GM10266 (cell line): ENCODE data around the gene PRKACG.
"Not testable (repeated sequence)": the region's sequence is repeated elsewhere in the genome, so short reads cannot be mapped to it uniquely, and the experiment has no call there.

Experiments used
- DNase-seq: peaks from one replicate; pipeline ENCODE4 v3.0.0; 2012; ENCODE audit errors: extremely low spot score
- TF ChIP-seq, protein P1 (sequence below): IDR thresholded peaks from 2 replicates; pipeline ENCODE4 v1.5.1; 2012; ENCODE audit warnings: mild to moderate bottlenecking, low read depth; ENCODE audit not compliant: control insufficient read depth, insufficient read depth; ENCODE audit errors: missing control alignments

The PRKACG gene

DNA sequence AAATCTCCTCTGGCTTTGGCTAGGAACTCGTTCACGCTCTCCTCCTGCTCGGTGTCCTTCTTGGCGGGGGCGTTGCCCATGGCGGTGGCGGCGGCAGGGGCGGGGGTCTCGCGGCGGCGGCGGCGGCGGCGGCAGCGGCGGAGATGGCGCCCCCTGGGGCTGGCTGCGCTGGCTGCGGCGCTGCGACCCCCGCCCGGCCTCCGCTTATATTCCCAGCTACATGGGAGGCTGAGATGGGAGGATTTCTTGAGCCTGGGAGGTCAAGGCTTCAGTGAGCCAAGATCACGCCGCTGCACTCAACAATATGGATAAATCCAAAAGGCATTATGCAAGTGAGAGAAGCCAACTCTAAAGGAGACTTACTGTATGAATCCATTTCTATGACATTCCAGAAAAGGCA is at the start of gene PRKACG:
TSS of gene PRKACG (minus strand) at position 101 of the 400 bp plus-strand sequence. CDS start at position 80, 21 bp downstream.
- DNase-seq = no peak

DNA sequence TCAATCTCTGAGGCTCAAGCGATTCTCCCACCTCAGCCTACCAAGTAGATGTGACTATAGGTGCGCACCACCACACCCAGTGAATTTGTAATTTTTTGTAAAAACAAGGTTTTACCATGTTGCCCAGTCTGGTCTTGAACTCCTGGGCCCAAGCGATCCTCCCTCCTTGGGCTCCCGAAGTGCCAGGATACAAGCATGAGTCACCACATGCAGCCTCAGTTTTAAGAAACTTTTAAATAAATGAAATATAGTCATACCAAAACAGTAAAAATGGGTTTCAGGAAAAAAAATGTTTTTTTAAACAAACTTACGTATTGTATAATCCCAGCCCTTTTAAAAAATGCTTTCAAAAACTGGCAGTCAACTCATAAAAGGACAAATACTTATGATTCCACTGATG is 48.3 kb upstream of the PRKACG start:
- no peak for DNase-seq
- TF ChIP-seq, protein P1, sequence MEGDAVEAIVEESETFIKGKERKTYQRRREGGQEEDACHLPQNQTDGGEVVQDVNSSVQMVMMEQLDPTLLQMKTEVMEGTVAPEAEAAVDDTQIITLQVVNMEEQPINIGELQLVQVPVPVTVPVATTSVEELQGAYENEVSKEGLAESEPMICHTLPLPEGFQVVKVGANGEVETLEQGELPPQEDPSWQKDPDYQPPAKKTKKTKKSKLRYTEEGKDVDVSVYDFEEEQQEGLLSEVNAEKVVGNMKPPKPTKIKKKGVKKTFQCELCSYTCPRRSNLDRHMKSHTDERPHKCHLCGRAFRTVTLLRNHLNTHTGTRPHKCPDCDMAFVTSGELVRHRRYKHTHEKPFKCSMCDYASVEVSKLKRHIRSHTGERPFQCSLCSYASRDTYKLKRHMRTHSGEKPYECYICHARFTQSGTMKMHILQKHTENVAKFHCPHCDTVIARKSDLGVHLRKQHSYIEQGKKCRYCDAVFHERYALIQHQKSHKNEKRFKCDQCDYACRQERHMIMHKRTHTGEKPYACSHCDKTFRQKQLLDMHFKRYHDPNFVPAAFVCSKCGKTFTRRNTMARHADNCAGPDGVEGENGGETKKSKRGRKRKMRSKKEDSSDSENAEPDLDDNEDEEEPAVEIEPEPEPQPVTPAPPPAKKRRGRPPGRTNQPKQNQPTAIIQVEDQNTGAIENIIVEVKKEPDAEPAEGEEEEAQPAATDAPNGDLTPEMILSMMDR = no peak

More for the DNA sequence above, at the start of gene PRKACG:
- TF ChIP-seq, protein P1 = no peak

DNA sequence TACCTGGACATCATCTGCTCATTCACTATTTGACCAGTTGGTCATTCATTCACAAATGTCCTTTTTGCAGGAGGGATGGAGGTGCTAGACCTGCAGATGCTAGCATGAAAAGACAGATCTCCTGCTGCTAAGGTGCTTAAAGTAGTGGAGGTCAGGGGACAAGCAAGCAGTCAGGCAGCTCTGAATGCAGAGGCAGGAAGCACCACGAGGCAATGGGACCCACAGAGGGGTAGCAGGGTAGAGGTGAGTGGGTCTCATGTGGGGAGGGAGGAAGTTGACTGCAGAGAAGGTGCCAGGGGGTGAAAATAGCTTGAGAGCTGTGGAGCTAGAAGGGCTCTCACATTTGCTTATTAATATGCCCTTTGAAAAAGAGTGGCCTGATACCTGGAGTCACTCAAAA is 46.9 kb upstream of the PRKACG start:
- DNase-seq = no peak
- TF ChIP-seq, protein P1 = no peak

DNA sequence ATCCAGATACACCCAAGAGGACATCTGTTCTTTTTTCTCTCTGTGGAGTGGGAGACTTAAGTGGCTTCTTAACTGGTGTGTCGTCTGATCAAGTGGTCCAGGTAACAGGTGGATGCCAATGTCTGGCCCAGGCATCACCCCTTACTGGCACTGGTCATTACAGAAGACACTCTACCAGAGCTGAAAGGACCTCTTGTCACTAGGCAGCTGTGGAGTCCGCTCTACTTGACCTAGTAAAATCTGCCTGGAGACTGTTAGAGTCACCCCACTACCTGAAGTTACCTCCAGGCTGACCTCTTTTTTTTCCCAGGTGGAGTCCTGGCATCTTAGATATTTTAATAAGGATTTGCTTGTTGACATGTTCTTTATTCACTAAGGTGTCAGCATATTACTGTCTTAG is 44.2 kb upstream of the PRKACG start:
- TF ChIP-seq, protein P1 = no peak
- DNase-seq = no peak

DNA sequence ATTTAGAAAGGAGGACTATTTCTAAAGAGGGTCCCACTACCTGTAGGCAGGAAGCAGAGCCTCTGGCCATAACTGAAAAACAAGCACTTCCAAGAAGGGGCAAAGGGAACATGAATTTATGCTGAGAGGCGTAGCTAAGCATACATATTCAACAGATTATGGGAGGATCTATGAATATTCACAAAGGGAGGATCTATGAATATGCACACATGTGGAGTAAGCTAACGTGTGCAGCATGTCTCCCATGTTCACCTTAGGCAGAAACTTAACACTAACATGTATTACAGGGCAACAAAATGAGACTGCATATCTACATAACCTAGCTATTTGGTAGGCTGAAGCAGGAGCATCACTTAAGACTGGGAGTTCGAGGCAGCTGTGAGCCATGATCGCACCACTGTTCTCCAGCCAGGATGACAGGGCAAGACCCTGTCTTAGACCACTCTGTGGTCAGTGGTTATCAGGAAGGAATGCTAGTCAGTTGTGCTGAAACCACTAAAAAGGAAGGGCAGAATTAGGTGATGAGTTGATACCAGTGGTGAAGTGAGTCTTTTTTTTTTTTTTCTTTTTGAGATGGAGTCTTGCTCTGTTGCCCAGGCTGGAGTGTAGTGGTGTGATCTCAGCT is 42.4 kb upstream of the PRKACG start:
- no peak for DNase-seq
- TF ChIP-seq, protein P1 = no peak

DNA sequence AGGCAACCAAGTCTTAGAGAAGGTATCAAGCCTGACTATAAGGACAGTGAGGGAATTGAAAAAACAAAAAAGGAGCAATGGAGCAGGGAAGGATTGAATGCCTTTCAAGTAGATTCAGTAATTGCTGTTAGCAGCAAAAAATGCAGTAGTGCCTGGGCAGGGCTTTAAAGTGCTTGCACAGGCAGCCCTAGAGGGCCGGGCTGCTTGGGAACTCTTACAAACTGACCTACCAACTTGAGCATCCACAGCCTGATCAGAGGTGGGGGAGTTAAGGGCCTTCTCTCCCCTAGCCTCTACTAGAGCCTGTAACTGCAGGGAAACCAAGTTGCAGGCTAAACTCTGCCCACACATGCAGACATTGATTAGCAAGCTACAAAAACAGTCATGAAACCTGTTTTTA is 41.1 kb upstream of the PRKACG start:
- TF ChIP-seq, protein P1 = no peak
- DNase-seq = no peak

DNA sequence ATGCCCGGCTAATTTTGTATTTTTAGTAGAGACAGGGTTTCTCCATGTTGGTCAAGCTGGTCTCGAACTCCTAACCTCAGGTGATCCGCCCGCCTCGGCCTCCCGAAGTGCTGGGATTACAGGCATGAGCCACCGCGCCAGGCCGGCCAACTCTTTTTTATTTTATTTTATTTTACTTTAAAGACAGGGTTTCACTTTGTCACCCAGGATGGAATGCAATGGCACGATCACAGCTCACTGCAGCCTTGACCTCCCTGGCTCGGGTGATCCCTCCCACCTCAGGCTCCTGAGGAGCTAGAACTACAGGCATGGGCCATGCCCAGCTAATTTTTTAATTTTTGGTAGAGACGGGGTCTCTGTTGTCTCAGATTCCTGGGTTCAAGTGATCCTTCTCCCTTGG is 37.0 kb upstream of the PRKACG start:
- DNase-seq = not testable (repeated sequence)

DNA sequence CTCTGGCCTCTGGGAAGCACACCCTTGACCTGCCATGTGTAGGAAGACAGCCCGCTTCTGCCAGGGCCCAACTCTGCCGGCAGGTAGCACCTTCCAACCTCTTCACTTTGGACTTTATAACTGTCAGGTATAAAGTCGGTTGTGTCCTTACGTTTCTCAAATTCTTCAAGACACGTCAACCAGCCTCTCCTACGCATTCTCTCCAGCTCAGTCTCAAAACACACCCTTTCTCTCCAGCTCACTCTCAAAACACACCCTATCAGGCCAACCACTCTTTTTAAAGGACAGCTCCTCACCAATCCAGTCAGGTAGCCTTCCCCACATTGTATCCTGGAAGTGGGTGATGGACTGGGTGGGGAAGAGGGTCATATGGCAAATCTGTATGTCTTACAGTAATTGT is 35.2 kb upstream of the PRKACG start:
- TF ChIP-seq, protein P1 = no peak
- no peak for DNase-seq
